ENCODE measurements around the gene HIBADH. TPM values are rescaled to one million over a fixed set of nuclear protein-coding genes. Genes with fewer than 3 reads are reported as not detected.

Gene HIBADH
- total RNA-seq, 1 donor from 2014 or later, result 15.7 TPM

- peaks cover 1% of the 10 kb centered on the region for H3K36me3 Mint-ChIP-seq (ENCODE audit: low read depth)
- no peaks in the 10 kb centered on the region for H3K27me3 Mint-ChIP-seq (ENCODE audit: low read depth)
- no peak overlapping the region for H3K27ac Mint-ChIP-seq (ENCODE audit: unreplicated experiment)
- no peak for TF ChIP-seq CTCF (conservative IDR thresholded peaks at IDR 0.05)
- H3K4me3 Mint-ChIP-seq, result no peak overlapping the region
- DNase-seq (ENCODE audit: low read depth, low spot score), result no peak
- peaks cover 2% of the 10 kb centered on the region for H3K4me1 Mint-ChIP-seq
- no peaks in the 10 kb centered on the region for H3K9me3 Mint-ChIP-seq
These were observed 87.1 kb downstream of the HIBADH start for GRCh38 chr7:27575613-27576012.

GRCh38 chr7:27569106-27569505 is 93.6 kb downstream of the HIBADH start:
- TF ChIP-seq CTCF (conservative IDR thresholded peaks at IDR 0.05), result no peak
- Mint-ChIP-seq H3K9me3 (peaks cover 14% of the 10 kb centered on the region), H3K36me3 (ENCODE audit: low read depth) (peaks cover 18% of the 10 kb centered on the region), H3K27ac (ENCODE audit: unreplicated experiment) (no peak overlapping the region), H3K4me3 (no peak overlapping the region), H3K27me3 (ENCODE audit: low read depth) (no peaks in the 10 kb centered on the region), H3K4me1 (no peaks in the 10 kb centered on the region)
- no peak for DNase-seq (ENCODE audit: low read depth, low spot score)

- peaks cover 20% of the 10 kb centered on the region for H3K9me3 Mint-ChIP-seq
- H3K27ac Mint-ChIP-seq (ENCODE audit: unreplicated experiment), result no peak overlapping the region
- H3K36me3 Mint-ChIP-seq (ENCODE audit: low read depth), result peaks cover 26% of the 10 kb centered on the region
These were observed 95.4 kb downstream of the HIBADH start for GRCh38 chr7:27567266-27567665.

GRCh38 chr7:27564881-27565482 is 97.7 kb downstream of the HIBADH start:
- no peak for TF ChIP-seq CTCF (conservative IDR thresholded peaks at IDR 0.05)
- Mint-ChIP-seq H3K36me3 (ENCODE audit: low read depth) (peaks cover 26% of the 10 kb centered on the region), H3K9me3 (peaks cover 20% of the 10 kb centered on the region), H3K27ac (ENCODE audit: unreplicated experiment) (no peak overlapping the region), H3K4me1 (no peaks in the 10 kb centered on the region), H3K27me3 (ENCODE audit: low read depth) (no peaks in the 10 kb centered on the region), H3K4me3 (no peak overlapping the region)
- DNase-seq (ENCODE audit: low read depth, low spot score), result no peak

More at GRCh38 chr7:27567266-27567665, 95.4 kb downstream of the HIBADH start:
- H3K27me3 Mint-ChIP-seq (ENCODE audit: low read depth), result no peaks in the 10 kb centered on the region
- H3K4me1 Mint-ChIP-seq, result no peaks in the 10 kb centered on the region
- TF ChIP-seq CTCF (conservative IDR thresholded peaks at IDR 0.05), result no peak
- DNase-seq (ENCODE audit: low read depth, low spot score), result no peak
- no peak overlapping the region for H3K4me3 Mint-ChIP-seq

- H3K9me3 Mint-ChIP-seq, result peaks cover 10% of the 10 kb centered on the region
- H3K36me3 Mint-ChIP-seq (ENCODE audit: low read depth), result peaks cover 19% of the 10 kb centered on the region
- no peak overlapping the region for H3K27ac Mint-ChIP-seq (ENCODE audit: unreplicated experiment)
- DNase-seq (ENCODE audit: low read depth, low spot score), result no peak
- H3K4me3 Mint-ChIP-seq, result no peak overlapping the region
- H3K4me1 Mint-ChIP-seq, result no peaks in the 10 kb centered on the region
- H3K27me3 Mint-ChIP-seq (ENCODE audit: low read depth), result no peaks in the 10 kb centered on the region
- TF ChIP-seq CTCF (conservative IDR thresholded peaks at IDR 0.05), result peak; percentile 29
These were observed 101.9 kb downstream of the HIBADH start for GRCh38 chr7:27560706-27561235.

All from neural crest cell (in vitro differentiated cells).